Stimulated activated CD8-positive, alpha-beta memory T cell treated with anti-CD3 and anti-CD28 coated beads, Interleukin-7, amount 100 ng/mL, for 24 hours (primary cell): ENCODE data around the gene PKN2.
"Not testable (repeated sequence)": the region's sequence is repeated elsewhere in the genome, so short reads cannot be mapped to it uniquely, and the experiment has no call there.

ENCODE experiments used
- DNase-seq: peaks from one replicate; pipeline ENCODE4 v3.0.0-alpha.2; 2020; ENCODE audit warnings: low read depth

PKN2 gene

GRCh38 chr1:88680471-88680870, 3.6 kb upstream of the PKN2 start:
- DNase-seq = no peak

- no peak for DNase-seq
These were observed 3.0 kb upstream of the PKN2 start for GRCh38 chr1:88680911-88681622.

- peak; percentile 29 for DNase-seq
These were observed 597 bp downstream of the PKN2 start for GRCh38 chr1:88684482-88685258.

GRCh38 chr1:88685259-88685620, 1.2 kb downstream of the PKN2 start:
- no peak for DNase-seq

- DNase-seq = no peak
These were observed 7.5 kb downstream of the PKN2 start for GRCh38 chr1:88691540-88691939.

- DNase-seq = no peak
These were observed 11.7 kb downstream of the PKN2 start for GRCh38 chr1:88695781-88696180.

GRCh38 chr1:88697503-88697902, 13.4 kb downstream of the PKN2 start:
- DNase-seq = no peak

GRCh38 chr1:88698140-88698539, 14.1 kb downstream of the PKN2 start:
- DNase-seq = no peak

- no peak for DNase-seq
These were observed 14.7 kb downstream of the PKN2 start for GRCh38 chr1:88698764-88699163.

- no peak for DNase-seq
These were observed 16.4 kb downstream of the PKN2 start for GRCh38 chr1:88700425-88701013.

GRCh38 chr1:88701275-88701674, 17.2 kb downstream of the PKN2 start:
- no peak for DNase-seq

GRCh38 chr1:88701793-88702192, 17.7 kb downstream of the PKN2 start:
- DNase-seq = not testable (repeated sequence)

- DNase-seq = no peak
These were observed 23.9 kb downstream of the PKN2 start for GRCh38 chr1:88708011-88708410.

- DNase-seq = not testable (repeated sequence)
These were observed 28.8 kb downstream of the PKN2 start for GRCh38 chr1:88712907-88713306.

GRCh38 chr1:88716571-88716970, 32.5 kb downstream of the PKN2 start:
- not testable (repeated sequence) for DNase-seq

GRCh38 chr1:88722492-88722891, 38.4 kb downstream of the PKN2 start:
- no peak for DNase-seq

- no peak for DNase-seq
These were observed 42.6 kb downstream of the PKN2 start for GRCh38 chr1:88726697-88727096.

- no peak for DNase-seq
These were observed 43.1 kb downstream of the PKN2 start for GRCh38 chr1:88727205-88727604.

GRCh38 chr1:88729297-88729696, 45.2 kb downstream of the PKN2 start:
- DNase-seq = no peak

GRCh38 chr1:88730132-88730675, 46.1 kb downstream of the PKN2 start:
- no peak for DNase-seq

- DNase-seq = no peak
These were observed 46.9 kb downstream of the PKN2 start for GRCh38 chr1:88730995-88731394.

GRCh38 chr1:88731475-88732269, 47.6 kb downstream of the PKN2 start:
- no peak for DNase-seq
